Measurements from ENCODE around the gene WDSUB1.

WDSUB1 gene

DNA sequence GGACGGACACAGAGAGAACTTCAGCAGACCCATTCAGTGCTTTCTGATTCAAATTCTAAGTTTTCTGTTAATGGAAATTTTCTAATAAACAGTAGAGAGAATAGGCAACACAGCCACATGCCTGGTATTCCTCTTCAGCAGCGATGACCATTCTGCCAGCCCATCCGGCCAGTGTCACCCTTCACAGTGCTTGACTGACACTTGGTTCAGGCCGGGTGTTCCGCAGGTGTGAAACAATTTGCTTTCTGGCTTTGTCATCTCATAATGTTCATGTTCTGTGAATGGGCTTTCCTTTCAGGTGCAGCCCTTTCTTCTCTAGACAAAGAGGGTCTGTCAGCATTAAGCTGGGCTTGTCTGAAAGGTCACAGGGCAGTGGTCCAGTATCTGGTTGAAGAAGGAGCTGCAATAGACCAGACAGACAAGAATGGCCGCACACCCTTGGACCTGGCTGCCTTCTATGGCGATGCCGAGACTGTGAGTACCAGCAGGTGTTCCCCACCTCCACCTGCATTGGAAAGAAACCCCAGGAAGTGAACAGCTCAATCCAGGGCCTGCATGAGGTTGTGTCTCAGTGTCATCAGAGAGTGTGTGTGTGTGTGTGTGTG lies 67.0 kb downstream of the WDSUB1 start:
- DNase-seq: no peak

DNA sequence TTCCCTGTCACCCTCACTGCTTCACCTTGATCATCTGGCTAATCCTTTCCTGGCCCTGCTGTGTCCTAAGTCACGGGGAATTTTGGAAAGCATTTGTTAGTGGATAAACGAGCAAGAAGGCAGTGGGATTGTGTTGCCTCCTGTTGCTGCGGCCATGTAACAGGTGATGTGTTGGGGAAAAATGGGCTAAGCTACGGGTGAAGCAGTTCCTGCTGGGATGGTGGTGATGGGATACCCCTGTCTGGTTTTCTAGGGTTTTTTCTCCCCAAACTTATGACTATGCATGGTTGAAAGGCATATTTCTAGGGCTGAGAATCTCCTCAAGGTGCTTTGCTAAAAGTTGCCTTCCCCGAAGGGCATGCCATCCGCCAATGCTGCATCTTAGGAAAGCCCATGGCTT lies 68.1 kb downstream of the WDSUB1 start:
- no peak for DNase-seq

DNA sequence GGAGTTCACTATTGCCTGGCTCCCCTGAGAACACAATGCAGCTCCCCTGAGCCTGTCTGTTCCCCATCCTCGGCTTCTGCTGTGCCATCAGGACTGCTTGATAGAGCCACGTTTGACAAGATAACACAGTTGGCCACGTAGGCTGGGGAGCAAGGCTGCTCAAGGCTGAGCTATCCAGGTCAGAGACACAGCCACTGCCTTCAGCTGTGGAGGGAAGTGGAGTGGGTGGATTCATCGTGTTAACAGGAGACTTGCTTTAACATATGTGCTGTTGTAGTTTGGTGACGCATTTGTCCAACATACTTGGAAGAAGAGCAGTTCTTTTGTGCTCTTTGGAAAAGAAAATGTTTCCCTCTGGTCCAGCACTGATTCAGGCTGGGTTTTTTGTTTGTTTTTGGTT lies 68.8 kb downstream of the WDSUB1 start:
- DNase-seq: no peak

DNA sequence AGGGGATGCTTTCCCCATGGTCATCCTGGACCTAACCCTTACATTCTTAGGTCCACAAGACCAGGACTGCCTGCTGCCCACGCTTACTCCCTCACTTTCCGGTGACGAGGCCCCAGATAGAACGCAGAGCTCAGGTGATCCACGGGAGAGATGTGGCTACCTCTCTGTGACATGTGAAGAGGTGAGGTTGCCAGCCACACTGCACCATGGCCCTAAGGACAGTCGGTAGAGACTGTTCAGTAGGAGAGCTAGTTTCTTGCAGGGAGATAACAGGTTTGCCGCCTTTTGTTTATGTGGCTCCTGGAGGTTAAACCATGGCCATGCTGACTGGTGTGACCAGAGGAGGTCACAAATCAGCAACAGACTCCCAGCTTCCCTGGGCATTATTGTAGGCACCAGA lies 71.4 kb downstream of the WDSUB1 start:
- DNase-seq: no peak

DNA sequence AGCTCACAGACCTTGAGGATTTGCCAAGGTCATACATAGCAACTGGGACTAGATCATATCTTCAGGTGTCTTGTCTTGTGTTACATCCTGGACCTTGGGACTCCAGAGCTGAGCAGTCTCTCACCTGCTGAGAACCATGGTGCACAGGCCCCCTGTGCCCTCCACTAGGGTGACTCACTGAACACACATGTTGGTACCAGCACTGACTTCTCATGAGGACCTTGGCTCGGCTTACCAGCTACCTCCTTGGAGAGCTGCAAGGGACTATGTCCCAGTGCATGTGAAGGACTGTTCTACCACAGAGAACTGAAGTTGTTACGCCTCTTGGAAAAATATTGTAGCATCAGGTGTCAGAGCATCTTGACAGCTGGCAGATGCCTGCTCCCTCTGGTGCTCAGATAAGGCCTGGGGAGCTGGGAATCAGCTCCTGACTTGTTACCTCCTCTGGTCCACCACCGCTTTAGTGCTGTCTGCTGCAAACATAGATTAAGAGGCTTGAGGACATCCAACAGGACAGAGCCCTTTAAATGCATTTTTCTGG lies 72.1 kb downstream of the WDSUB1 start:
- no peak for DNase-seq

DNA sequence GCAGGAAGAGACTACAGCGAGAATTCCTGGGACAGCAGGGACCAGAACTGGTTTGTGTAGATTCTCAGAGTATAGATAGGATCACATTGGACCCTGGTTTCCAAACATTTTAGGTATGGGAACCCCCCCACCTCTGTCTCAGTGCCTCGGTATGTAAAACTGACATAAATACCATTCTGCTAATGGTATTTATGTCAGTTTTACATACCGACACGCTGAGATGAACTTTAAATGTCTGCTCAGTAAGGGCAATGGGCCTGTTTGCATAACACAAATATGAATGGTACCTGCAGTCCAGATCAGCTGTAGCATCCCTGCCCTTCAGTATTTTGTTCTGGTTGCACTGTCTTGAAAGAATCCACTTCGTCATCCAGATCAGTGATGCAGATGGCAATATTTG lies 73.2 kb downstream of the WDSUB1 start:
- DNase-seq: no peak

DNA sequence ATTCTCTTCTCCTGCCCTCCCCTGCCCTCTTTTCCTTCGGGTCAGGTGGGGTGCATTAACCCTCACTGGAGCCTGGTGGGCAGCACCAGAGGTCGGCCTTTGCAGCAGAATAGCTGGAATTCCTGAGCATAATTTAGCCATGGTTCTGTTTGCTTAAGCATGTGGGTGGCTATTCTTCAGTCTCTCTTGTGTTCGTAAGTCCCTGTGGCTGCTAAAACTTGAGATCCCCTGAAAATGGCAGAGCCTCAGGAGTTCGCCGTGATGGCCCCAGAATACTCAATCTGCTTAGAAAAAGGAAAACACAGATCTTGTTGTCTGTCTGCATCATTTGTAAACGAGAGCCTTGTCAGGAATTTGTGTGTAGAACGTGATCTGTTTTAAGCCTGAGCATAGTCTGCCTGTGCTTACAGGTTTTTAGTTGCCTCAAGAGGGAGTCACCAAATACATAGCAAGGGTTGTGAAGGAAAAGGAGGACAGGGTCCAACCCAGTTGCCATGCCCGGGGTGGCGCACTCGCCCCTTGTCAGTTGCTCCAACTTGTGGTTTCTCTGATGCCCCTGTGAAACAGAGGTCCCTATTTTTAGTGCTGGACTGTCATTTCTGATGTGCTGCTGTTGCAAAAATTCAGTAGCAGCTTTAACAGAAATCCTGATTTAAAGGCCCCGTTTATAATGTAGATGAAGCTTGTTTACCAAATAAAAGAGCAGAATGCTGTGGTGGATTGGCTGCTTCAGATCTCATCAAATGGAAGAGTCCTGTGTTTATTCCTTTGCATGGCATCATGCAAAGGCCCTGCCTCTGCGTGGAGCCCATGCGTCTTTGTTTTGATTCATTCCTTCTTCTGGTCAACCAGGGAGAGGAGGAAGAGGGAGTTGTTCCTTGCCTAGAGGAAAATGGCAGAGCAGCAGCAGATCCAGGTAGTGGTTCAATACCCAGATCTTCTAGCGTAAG lies 74.8 kb downstream of the WDSUB1 start:
- DNase-seq: no peak

DNA sequence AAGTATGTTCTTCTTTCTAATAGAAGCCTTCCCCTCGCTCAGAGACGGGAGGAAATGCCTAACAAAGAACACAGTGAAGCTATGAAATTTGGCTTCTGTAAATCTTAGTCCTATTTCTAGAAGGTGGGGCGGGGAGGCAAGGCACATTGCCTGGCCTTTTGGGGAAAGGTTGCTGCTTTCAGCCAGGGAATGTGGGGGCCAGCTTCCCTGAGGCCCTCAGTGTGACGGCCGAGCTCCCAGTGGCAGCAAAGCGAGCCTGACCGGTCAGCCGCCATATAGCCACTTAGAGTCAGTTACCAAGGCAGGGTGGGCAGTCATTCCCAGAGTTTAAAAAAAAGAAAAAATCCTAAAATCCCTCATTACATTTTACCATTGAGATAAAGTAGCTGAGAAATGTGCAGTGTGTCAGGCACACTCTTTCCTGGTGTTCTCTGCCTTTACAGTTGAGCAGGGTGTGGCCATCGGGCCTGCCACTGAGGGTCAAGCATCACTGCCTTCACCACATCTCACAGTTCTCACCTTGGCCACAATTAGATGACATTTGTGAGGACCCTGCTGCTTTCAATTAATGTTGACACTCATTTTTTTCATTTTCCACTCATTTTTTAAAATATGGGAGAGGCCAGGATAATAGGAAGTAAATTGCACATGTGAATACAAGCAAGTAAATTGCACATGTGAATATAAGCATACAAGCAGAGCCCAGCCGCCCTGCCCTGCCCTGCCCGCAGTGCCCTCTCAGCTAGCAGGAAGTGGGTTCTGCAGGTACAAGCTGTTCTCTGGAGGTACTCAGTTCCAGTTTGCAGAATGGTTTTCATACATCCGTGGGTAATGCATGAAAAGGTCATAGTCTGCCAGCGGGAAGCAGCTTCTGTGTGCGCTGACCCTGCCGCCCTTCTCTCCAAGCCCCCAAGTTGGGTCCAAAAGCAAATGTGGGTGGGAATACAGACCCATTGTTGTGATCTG lies 76.9 kb downstream of the WDSUB1 start:
- no peak for DNase-seq

DNA sequence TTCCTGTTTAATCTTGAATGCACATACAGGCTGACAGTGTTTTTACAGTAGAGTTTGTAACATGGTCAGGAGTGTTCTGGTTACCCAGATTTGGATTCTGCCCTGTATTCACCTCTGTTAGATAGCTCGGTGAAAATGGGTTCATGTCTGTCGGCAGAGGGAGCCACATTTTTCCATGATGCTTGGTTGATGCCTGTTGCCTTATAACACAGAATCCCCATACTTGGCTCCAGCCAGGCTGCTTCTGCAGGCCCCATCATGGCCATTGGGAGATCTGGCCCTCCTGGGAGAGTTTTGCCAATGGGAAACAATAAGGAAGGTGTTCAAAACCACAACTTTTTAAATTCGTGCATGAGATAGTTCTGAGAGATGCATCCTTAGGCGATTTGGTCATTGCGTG lies 78.1 kb downstream of the WDSUB1 start:
- DNase-seq: no peak

DNA sequence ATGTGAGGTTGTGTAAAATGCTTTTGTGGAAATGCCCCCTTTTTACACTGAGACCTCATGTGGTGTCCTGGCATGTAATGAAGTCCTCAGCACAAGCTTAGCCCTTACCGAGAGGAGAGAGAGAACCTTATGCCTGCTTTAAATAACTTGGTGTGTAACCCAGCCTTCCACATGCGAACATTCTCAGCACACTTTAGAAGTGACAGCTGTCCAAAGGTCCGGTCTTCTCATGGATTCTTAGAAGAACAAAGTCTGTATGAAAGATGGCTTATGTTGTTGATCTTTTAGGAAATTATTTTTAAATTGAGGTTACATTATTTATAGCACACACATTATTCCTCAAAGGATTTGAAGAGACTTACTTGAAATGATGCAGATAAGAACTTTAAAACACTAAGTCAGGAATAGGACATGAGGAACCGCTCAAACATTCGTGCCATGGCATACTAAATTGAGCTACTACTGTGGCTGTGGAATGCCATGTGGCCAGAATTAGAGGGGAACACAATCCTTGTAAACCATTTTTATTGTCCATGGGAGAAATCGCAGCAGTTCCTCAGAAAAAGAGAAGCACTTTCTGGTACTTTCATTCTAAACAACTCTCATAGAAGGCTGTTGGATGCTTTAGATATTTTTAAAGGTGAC lies 79.6 kb downstream of the WDSUB1 start:
- no peak for DNase-seq

DNA sequence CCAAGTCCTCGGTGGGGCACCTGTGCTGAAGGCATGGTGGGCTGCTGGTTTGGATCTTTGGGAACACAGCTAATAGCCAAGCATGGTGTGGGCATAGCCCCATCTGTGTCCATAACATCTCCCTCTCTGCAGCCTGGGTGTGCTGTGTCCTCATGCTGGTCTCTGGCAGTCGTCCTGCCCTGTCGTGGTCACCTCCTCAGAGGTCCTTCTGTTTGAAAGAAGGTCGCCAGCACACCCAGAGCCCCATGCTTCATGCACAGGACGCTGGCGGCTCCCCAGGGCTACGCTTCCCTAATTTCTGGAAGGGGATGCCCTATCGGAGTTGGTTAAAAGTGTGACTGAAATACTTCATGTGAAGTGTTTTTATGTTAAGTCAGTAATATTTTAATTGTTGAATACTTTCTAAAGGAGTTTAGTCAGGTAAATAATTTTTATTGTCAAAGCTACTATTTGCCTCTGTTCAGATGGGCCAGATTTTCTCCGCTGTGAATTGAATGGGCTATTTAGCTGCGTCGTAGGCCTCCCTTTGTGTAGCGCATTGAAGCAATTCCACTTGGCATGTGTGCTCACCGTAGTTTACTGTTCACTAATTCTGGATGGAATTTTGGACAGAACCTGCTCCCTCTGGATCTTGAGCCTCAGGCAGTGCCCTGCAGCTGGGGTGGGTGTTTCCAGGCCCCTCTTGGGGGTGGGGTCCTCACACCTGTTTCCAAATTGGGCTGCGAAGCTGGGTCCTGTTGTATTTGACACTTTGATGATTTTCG lies 81.9 kb downstream of the WDSUB1 start:
- DNase-seq: no peak

DNA sequence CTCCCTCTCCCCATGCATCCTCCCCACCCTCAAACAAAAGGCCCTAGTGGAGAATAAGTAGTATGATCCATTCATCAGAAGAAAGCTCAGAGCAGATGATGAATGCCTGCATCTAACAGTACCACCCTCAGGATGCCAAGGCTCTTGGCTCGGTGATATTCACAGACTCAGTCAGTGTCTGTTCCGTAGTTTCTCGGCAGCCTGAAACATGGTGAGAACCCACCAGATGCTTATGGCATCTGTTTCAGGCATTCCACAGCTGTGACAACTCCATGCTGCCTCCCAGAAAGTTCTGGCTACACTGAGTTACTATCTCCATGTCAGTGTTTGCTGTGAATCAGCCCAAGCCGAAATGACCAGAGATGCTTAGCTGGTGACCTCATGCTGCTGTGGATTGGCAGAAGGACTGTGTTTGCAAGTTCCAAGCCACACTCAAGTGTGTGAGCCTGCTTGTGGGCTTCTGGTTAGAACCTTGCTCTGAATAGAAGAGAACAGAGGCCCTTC lies 83.9 kb downstream of the WDSUB1 start:
- no peak for DNase-seq

DNA sequence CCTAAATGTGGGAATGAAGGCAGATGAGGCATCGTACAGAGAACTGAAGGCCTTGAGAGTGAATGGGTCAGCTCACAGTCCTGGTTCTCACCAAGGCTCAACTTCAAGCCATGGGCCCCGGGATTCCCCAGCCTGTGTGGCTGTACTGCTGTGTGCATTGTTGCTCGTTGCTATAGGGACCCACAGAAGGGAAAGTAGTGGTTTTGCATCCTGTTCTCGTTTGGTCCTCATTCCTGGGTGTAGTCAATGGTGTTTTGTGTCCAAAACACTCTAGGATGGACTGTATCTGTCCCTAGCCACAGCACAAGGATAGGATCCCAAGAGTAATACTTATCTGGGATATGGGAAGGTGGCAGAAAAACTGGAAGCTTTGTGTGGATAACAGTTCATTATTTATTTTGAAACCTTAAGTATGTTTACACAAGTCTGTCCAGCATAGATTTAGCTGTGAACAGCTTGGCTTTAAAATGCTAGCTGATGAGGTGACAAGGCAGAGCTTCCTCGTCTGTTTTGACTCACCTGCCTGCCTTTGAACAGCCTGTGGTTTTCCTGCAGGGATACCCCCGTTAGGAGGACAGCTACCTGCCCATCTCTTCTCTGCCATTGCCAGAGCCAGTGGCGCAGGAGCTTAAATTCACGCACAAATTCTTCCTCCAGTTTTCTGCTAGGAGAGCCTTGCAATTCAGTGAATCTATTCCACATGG lies 85.0 kb downstream of the WDSUB1 start:
- DNase-seq: no peak

DNA sequence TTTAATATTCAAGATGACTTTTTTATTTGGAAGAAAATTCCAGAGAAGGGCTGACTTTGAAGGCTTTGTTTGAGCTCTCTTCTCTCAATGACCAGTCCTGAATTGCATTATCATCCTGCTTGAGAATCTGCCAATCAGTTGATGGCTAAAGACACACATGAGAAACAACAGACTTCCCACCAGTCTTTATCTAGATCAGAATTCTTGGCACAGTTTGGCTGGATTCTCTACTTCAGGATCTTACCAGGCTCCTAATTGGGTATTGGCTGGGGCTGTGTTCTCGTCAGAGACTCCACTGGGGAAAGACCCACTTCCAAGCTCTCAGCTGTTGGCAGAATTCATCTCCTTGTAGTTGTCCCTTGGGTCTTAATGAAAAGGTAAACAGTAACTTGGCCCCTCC lies 86.0 kb downstream of the WDSUB1 start:
- no peak for DNase-seq

DNA sequence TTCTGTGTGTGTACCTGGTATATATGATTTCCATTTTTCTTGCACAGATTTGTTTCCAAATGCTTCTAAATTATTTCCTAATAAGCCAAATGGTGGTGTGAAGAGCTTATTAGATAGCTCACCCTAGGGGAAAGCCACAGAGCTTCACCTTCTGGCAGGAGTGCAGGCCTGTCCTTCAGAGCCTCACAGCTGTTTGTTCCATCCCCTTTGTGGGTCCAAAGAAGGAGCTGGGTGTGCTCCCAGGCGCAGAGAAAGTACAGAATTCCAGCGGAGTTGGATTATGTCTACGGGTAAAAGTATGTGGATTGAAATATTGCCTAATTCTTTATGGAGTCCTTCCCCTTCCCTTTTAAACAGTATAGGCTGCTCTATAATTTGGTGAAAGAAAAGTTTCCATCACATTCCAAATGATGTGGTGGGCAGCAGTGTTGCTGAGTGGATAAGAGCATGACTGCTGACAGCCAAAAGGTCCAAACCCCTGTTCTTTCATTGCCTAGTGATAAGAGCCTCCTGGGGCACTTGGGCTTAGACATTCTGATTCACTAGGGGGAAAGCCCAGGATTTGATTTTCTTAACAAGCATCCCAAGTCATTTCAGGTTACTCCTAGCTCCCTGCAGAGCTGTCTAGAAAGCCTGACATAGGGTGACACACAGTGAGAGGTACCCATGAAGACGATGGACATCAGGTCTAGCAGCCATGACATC lies 86.6 kb downstream of the WDSUB1 start:
- no peak for DNase-seq

DNA sequence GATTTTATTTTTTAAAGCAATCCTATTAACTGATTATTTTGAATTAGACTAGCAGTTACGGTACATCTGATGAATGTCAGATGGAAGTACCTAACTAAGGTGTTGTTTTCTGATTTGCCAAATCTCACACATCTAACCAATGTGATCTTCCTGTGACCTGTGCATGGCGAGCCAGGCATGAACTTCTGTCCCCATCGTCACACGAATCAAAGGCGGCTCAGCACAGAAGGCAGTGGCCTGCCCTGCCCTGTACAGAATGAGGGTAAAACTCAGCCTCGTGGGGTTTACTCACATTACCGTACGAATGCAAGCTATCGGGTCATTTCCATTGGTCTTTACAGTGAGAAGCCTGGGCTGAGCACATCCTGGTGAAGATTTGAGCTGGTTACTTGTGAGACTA lies 87.3 kb downstream of the WDSUB1 start:
- no peak for DNase-seq

DNA sequence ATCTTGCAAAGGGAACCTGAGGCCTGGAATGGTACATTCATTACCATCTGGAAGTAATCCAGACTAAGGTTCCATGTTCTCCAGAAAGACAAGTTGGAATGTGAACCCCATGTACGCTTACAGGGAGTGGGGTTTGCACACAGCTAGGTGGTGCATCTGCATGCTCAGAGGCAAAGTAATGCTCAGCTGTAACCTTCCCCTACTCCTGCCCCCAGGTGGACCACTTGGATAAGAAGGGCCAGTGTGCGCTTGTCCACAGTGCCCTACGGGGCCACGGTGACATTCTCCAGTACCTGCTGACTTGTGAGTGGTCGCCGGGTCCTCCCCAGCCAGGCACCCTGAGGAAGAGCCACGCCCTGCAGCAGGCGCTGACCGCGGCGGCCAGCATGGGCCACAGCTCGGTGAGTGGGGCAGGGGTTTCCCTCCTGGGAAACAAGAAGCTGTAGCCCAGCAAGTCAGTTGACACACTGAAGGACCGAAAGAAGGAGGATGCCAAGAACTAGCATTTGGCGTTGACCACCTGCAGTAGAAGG lies 90.0 kb downstream of the WDSUB1 start:
- no peak for DNase-seq

DNA sequence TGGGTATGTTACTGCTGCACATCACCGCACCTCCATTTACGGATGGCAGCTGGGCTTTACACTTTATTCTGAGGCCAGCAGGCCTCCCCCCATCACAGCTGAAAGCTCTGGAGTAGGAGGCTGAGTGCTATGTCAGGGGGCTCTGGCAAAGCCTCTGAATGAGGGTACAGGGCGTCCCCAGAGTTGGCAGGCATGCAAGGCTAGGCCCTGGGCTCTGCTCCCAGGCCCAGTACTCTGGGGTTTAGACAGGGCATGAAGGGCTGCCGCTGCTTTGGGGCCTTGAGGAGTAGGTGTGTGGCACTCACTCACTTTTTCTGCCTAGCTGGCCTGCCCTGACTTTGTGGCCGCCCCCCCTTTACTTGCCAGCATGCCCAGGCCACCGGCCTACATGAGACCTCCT lies 90.8 kb downstream of the WDSUB1 start:
- no peak for DNase-seq

DNA sequence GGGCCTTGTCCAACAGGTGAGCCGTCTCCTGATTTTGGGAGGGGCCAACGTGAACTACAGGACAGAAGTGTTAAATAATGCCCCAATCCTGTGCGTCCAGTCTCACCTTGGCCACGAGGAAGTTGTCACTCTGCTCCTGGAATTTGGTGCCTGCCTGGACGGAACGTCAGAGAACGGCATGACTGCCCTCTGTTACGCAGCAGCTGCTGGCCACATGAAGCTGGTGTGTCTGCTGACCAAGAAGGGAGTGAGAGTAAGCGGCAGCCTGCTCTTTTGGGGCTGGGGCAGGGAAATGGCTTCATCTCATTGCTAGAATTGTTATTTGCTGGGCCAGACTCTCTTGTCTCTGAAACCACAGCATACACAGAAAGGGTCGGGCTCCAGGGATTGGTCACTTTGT lies 92.3 kb downstream of the WDSUB1 start:
- DNase-seq: no peak

DNA sequence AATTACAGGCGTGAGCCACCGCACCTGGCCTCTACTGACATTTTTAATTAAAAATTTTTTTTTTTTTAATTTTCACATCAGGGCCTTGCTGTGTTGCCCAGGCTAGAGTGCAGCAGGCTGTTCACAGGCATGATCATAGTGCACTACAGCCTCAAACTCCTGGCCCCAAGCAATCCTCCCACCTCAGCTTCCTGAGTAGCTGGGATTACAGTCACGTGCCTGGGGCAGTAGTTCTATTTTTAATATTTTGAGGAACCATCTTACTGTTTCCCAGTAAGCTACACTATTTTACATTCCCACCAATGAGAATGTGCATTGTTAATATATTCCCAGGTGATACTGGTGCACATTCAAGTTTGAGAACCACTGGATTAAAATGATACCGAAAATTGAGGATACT lies 92.7 kb downstream of the WDSUB1 start:
- DNase-seq: no peak
